Adrenal gland (tissue), 12 donors: ENCODE results near the gene CXCR6. TPM values are rescaled to one million over a fixed set of nuclear protein-coding genes. Genes with fewer than 3 reads are reported as not detected.

Experiments used
- DNase-seq, 7 donors: peaks; one replicate each; pipeline ENCODE4 v3.0.0-alpha.2; 2019 to 2020
- H3K27ac ChIP-seq, 5 donors: fragments of 200-600 bp; sonication (generic) in 4 of 5; 1 replicate in 3 of 5; 2 replicates in 2 of 5; pipeline versions ENCODE4 v1.5.1 to v1.8.0; 2016 to 2020; ENCODE audit warnings: mild to moderate bottlenecking in 1 of 5
- H3K27me3 ChIP-seq: fragments of 200-600 bp; 2 replicates; pipeline ENCODE4 v1.8.0; 2021
- H3K36me3 ChIP-seq, 2 donors: fragments of 200-600 bp; replicated peaks in 1 of 2; 1 replicate in 1 of 2; 2 replicates in 1 of 2; pipeline versions ENCODE4 v1.5.1 to v1.8.0; 2018 to 2022
- H3K4me1 ChIP-seq, 2 donors: fragments of 200-600 bp; replicated peaks in 1 of 2; 1 replicate in 1 of 2; 2 replicates in 1 of 2; pipeline versions ENCODE4 v1.5.1 to v1.8.0; 2018 to 2021
- H3K4me3 ChIP-seq, 4 donors: fragments of 200-600 bp; sonication (generic) in 3 of 4; one replicate each; pipeline ENCODE4 v1.5.1; 2016 to 2018
- H3K9me3 ChIP-seq, 3 donors: fragments of 200-600 bp; sonication (generic) in 1 of 3; replicated peaks in 1 of 3; 1 replicate in 2 of 3; 2 replicates in 1 of 3; pipeline versions ENCODE4 v1.5.1 to v1.8.0; 2016 to 2021
- CTCF ChIP-seq, 6 experiments: fragments of 450-650 bp in 4 of 6; fragments of 200-600 bp in 2 of 6; sonication (generic) in 1 of 6; IDR thresholded peaks; 1 replicate in 5 of 6; 2 replicates in 1 of 6; pipeline versions ENCODE4 v1.5.1 to v1.8.0; 2016 to 2021; ENCODE audit warnings: antibody characterized with exemption in 6 of 6, mild to moderate bottlenecking in 2 of 6, moderate library complexity in 1 of 6
- POLR2A ChIP-seq, 2 donors: fragments of 450-650 bp; IDR thresholded peaks; one replicate each; pipeline ENCODE4 v1.6.1; 2017; ENCODE audit warnings: antibody characterized with exemption in 2 of 2, mild to moderate bottlenecking in 2 of 2, moderate library complexity in 1 of 2
- WGBS, 4 donors: extraction: QIAGEN DNeasy Blood & Tissue Kit in 2 of 4; methylation state at CpG; one replicate each; pipeline versions ENCODE4 v1.1.5 to v1.1.7; 2013 to 2017; 5-methylcytosine and 5-hydroxymethylcytosine counted together
- intact Hi-C, 2 donors: fragments of 100-400 bp; cut with DNase I; formaldehyde crosslinking; loops; one replicate each; pipeline versions ENCODE4 v1.14.1 to v1.15.0; 2022 to 2023
- polyA plus RNA-seq, 3 donors: library from polyadenylated mRNA; stranded (reverse); fragments of 200-250 nt in 2 of 3; fragments of 350-450 nt in 1 of 3; fragmentation: Illumina TruSeq in 1 of 3; extraction: RNeasy Lipid Tissue Mini Kit (QIAGEN cat#74804) in 1 of 3; gene quantifications; one replicate each; pipeline ENCODE4 v1.2.3, GENCODE V29; 2013 to 2014
- total RNA-seq, 9 donors: library from RNA; depleted of rRNA in 4 of 9; stranded (reverse); fragments of >200 nt in 4 of 9; fragments of 120-200 nt in 1 of 9; fragmentation: NEBNext Ultra II Directional in 1 of 9; extraction: Animal tissue kit (Norgen Biotek cat#: 25700) in 1 of 9; gene quantifications; one replicate each; pipeline versions ENCODE4 v1.1.0 to v1.2.4, GENCODE V29; 2013 to 2023
- donor health status: healthy with polysubstance abuse.
- donor health status: Bipolar disorder and iron deficiency.
- donor health status: DM: yes; HTN: yes; CAD: no.
- donor health status: DM: no; HTN: no; CAD: no.
- donor health status: DM: no; HTN: no; CAD: no.
- donor health status: DM: yes; HTN: yes; CAD: no.

The CXCR6 gene
- total and polyA plus RNA-seq, 12 donors: 0.28 to 2.9 (median 0.54) TPM; not detected in 1

DNA sequence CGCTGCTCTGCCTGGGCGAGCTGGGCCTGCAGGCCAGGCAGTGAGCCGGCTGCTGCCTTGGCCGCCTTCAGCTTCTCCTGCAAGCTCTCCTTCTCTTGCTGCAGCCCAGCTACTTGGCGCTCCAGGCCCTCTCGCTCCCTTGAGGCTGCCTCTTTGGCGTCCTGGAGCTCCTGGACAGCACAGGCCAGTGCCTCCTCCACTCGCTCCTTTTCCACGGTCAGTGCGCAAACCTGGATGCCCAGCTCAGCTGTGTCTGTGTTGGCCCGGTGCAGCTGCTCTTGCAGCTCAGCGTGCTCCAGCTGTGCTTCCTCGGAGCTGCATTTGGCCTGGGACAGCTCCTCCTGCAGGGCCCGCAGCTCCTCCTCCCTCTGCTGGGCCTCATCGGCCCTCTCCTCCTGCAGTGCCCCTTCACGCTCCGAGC is 23.1 kb downstream of the CXCR6 start:
- H3K4me1 ChIP-seq: peaks cover 0 to 1% of the 10 kb centered on the region in 2 donors
- H3K9me3 ChIP-seq: no peaks in the 10 kb centered on the region
- 87 to 92% (median 89%) methylated on average over 13 to 17 of the region's 17 CpGs for WGBS, 4 donors
- no peak overlapping the region for H3K4me3 ChIP-seq
- DNase-seq: no peak
- H3K36me3 ChIP-seq: peaks cover 0 to 86% of the 10 kb centered on the region in 2 donors
- H3K27me3 ChIP-seq: no peaks in the 10 kb centered on the region
- intact Hi-C loops: no loop called here
- H3K27ac ChIP-seq: no peak overlapping the region
- TF ChIP-seq POLR2A (IDR thresholded peaks at IDR 0.05): no peak
- no peak for TF ChIP-seq CTCF (IDR thresholded peaks at IDR 0.05)

DNA sequence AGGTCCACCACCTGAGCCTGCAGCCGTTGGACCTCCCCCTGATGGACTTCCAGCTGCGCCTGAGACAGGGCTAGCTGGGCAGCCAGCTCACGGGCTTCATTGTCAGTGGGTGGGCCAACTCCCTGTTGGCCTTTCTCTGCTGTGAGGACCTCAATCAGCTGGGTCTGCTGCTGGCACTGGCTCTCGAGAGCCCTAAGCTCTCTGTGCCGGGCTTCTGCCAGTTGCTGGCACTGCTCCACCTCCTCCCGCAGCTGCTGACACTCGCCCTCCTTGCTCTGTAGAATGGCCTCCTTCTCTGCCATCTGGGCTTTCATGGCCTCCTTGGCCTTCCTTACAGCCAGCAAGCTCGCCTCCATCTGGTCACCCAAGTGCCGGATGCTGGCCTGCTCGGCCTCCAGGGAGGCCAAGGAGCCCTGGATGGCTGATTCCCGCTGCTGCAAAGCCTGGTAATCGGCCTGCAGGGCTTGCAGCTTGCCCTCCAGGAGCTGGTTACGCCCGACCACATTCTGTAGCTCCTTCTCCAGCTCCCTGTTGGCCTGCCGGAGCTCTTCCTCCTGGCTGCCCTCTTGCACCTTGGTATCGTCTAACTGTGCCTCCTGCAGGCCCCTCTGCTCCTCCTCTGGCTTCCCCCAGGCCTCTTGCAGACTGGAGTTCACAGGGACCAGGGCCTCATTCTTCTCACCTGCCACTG is 23.8 kb downstream of the CXCR6 start:
- Histone ChIP-seq H3K4me1 (peaks cover 2 to 8% of the 10 kb centered on the region in 2 donors), H3K27ac (no peak overlapping the region), H3K27me3 (no peaks in the 10 kb centered on the region), H3K4me3 (no peak overlapping the region), H3K36me3 (peaks cover 0 to 79% of the 10 kb centered on the region in 2 donors), H3K9me3 (no peaks in the 10 kb centered on the region)
- DNase-seq: no peak
- TF ChIP-seq CTCF (IDR thresholded peaks at IDR 0.05): no peak
- no peak for TF ChIP-seq POLR2A (IDR thresholded peaks at IDR 0.05)
- 89 to 95% (median 92%) methylated on average over 6 to 16 of the region's 16 CpGs for WGBS, 4 donors
- intact Hi-C loops: no loop called here

- Histone ChIP-seq H3K27me3 (no peaks in the 10 kb centered on the region), H3K27ac (no peak overlapping the region), H3K4me3 (no peak overlapping the region), H3K4me1 (peaks cover 8 to 15% of the 10 kb centered on the region in 2 donors), H3K9me3 (no peaks in the 10 kb centered on the region), H3K36me3 (peaks cover 0 to 74% of the 10 kb centered on the region in 2 donors)
- no peak for TF ChIP-seq CTCF (IDR thresholded peaks at IDR 0.05)
- no peak for TF ChIP-seq POLR2A (IDR thresholded peaks at IDR 0.05)
- WGBS, 4 donors: 73 to 87% (median 80%) methylated on average over 8 of the region's 8 CpGs
- intact Hi-C loops: no loop called here
- DNase-seq: no peak
Measured at GRCh38 chr3:45967724-45968123, 24.5 kb downstream of the CXCR6 start.

GRCh38 chr3:45968149-45968548 is 24.9 kb downstream of the CXCR6 start:
- Histone ChIP-seq H3K4me3 (no peak overlapping the region), H3K36me3 (peaks cover 0 to 73% of the 10 kb centered on the region in 2 donors), H3K4me1 (peaks cover 11 to 19% of the 10 kb centered on the region in 2 donors), H3K27me3 (no peaks in the 10 kb centered on the region), H3K9me3 (no peaks in the 10 kb centered on the region), H3K27ac (no peak overlapping the region)
- intact Hi-C loops: no loop called here
- DNase-seq: no peak
- WGBS, 4 donors: 87 to 98% (median 95%) methylated on average over 7 to 9 of the region's 9 CpGs
- TF ChIP-seq CTCF (IDR thresholded peaks at IDR 0.05) (no peak), POLR2A (IDR thresholded peaks at IDR 0.05) (no peak)
